ENCODE measurements around the gene CD36. TPM values are rescaled to one million over a fixed set of nuclear protein-coding genes. Genes with fewer than 3 reads are reported as not detected.

CD36 gene
- polyA plus RNA-seq, 1 donor from 2014 or later = 0.31 TPM

- TF ChIP-seq REST (IDR thresholded peaks at IDR 0.05; ENCODE audit: borderline replicate concordance) = no peak
- no peak for TF ChIP-seq EZH2 (IDR thresholded peaks at IDR 0.05; ENCODE audit: borderline replicate concordance, insufficient read depth, low read length, poor library complexity, severe bottlenecking)
- TF ChIP-seq TAF1 (IDR thresholded peaks at IDR 0.05; ENCODE audit: low read depth) = no peak
- TF ChIP-seq MXI1 (conservative IDR thresholded peaks at IDR 0.05; ENCODE audit: poor library complexity, severe bottlenecking) = no peak
- TF ChIP-seq POLR2AphosphoS5 (IDR thresholded peaks at IDR 0.05) = no peak
- Histone ChIP-seq H2AFZ (ENCODE audit: low read depth, low read length) (no peak overlapping the region), H3K27ac (ENCODE audit: low read length) (no peak overlapping the region), H3K4me3 (ENCODE audit: low read length) (no peak overlapping the region), H3K4me2 (ENCODE audit: low read length) (no peak overlapping the region), H3K9me3 (ENCODE audit: low read length) (no peaks in the 10 kb centered on the region), H3K27me3 (ENCODE audit: insufficient read depth, low read depth, low read length) (no peaks in the 10 kb centered on the region), H3K9ac (ENCODE audit: low read length) (no peak overlapping the region), H3F3A (ENCODE audit: insufficient read depth, low read length, poor library complexity, severe bottlenecking) (no peaks in the 10 kb centered on the region), H3K9me2 (ENCODE audit: insufficient read depth, low read length) (no peaks in the 10 kb centered on the region), H3K36me3 (ENCODE audit: insufficient read depth, low read length) (no peaks in the 10 kb centered on the region), H3K79me2 (replicated peaks; ENCODE audit: insufficient read depth, low read length) (no peaks in the 10 kb centered on the region), H4K20me1 (ENCODE audit: insufficient read depth) (no peaks in the 10 kb centered on the region)
These were observed 34.0 kb upstream of the CD36 start for GRCh38 chr7:80604436-80604835.

GRCh38 chr7:80607136-80607535 lies 31.3 kb upstream of the CD36 start:
- Histone ChIP-seq H3F3A (ENCODE audit: insufficient read depth, low read length, poor library complexity, severe bottlenecking) (no peaks in the 10 kb centered on the region), H3K4me3 (ENCODE audit: low read length) (no peak overlapping the region), H2AFZ (ENCODE audit: low read depth, low read length) (no peak overlapping the region), H3K9me3 (ENCODE audit: low read length) (no peaks in the 10 kb centered on the region), H3K9me2 (ENCODE audit: insufficient read depth, low read length) (no peaks in the 10 kb centered on the region), H3K27ac (ENCODE audit: low read length) (no peak overlapping the region), H3K79me2 (replicated peaks; ENCODE audit: insufficient read depth, low read length) (no peaks in the 10 kb centered on the region), H3K4me2 (ENCODE audit: low read length) (no peak overlapping the region), H3K9ac (ENCODE audit: low read length) (no peak overlapping the region), H4K20me1 (ENCODE audit: insufficient read depth) (no peaks in the 10 kb centered on the region), H3K27me3 (ENCODE audit: insufficient read depth, low read depth, low read length) (no peaks in the 10 kb centered on the region), H3K36me3 (ENCODE audit: insufficient read depth, low read length) (no peaks in the 10 kb centered on the region)
- no peak for TF ChIP-seq TAF1 (IDR thresholded peaks at IDR 0.05; ENCODE audit: low read depth)
- TF ChIP-seq POLR2AphosphoS5 (IDR thresholded peaks at IDR 0.05) = no peak
- TF ChIP-seq EP300 (conservative IDR thresholded peaks at IDR 0.05; ENCODE audit: poor library complexity, severe bottlenecking) = no peak
- TF ChIP-seq EZH2 (IDR thresholded peaks at IDR 0.05; ENCODE audit: borderline replicate concordance, insufficient read depth, low read length, poor library complexity, severe bottlenecking) = no peak
- TF ChIP-seq SMC3 (conservative IDR thresholded peaks at IDR 0.05; ENCODE audit: poor library complexity) = no peak
- no peak for TF ChIP-seq RAD21 (conservative IDR thresholded peaks at IDR 0.05)
- no peak for TF ChIP-seq CTCF (IDR thresholded peaks at IDR 0.05; ENCODE audit: poor library complexity, severe bottlenecking)
- no peak for TF ChIP-seq REST (IDR thresholded peaks at IDR 0.05; ENCODE audit: borderline replicate concordance)
- no peak for TF ChIP-seq MXI1 (conservative IDR thresholded peaks at IDR 0.05; ENCODE audit: poor library complexity, severe bottlenecking)
